ENCODE measurements around the gene KLHL30.

DNA sequence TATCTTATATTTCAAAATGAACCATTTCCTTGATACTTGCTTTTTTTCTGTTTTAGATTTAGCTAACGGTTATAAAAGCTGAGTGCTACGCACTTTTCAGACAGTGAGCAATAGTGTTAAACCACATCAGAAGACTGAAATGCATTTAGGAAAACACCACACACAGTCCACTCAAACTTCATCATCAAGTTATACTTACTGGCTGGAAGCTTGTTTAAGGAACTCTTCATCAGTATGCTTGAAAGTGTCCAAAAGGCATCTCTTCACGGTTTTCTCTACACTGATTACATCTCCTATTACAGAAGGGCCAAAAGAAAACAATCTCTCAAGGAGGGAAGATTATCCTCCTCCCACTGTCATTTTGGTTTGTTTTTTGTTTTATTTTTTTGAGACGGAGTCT lies 45.4 kb downstream of the KLHL30 start:
- TF ChIP-seq POLR2A (IDR thresholded peaks at IDR 0.05) (no peak), CTCF (IDR thresholded peaks at IDR 0.05) (no peak)
